ENCODE results near the gene ISCU.

GRCh38 chr12:108612788-108613282 is 50.4 kb downstream of the ISCU start:
- no peak for TF ChIP-seq CTCF (IDR thresholded peaks at IDR 0.05; ENCODE audit: low read depth, low read length)
- TF ChIP-seq EZH2phosphoT487 (IDR thresholded peaks at IDR 0.05; ENCODE audit: low read depth) = no peak

Data from OCI-LY3 (cell line).